Measurements from ENCODE around the gene SLC26A8.
"Not testable (repeated sequence)": the region's sequence is repeated elsewhere in the genome, so short reads cannot be mapped to it uniquely, and the experiment has no call there.

Gene SLC26A8

GRCh38 chr6:36050947-36051710 is 26.7 kb upstream of the SLC26A8 start:
- DNase-seq (ENCODE audit: low spot score) = no peak

GRCh38 chr6:36050305-36050704 is 25.9 kb upstream of the SLC26A8 start:
- no peak for DNase-seq (ENCODE audit: low spot score)

GRCh38 chr6:36049582-36049981 is 25.1 kb upstream of the SLC26A8 start:
- DNase-seq (ENCODE audit: low spot score) = no peak

GRCh38 chr6:36042618-36043260 is 18.3 kb upstream of the SLC26A8 start:
- DNase-seq (ENCODE audit: low spot score) = no peak

GRCh38 chr6:36040958-36041357 is 16.5 kb upstream of the SLC26A8 start:
- DNase-seq (ENCODE audit: low spot score) = no peak

GRCh38 chr6:36039112-36039511 is 14.7 kb upstream of the SLC26A8 start:
- no peak for DNase-seq (ENCODE audit: low spot score)

- DNase-seq (ENCODE audit: low spot score) = no peak
Observed at GRCh38 chr6:36038120-36038876, 13.9 kb upstream of the SLC26A8 start.

GRCh38 chr6:36035225-36035624 is 10.8 kb upstream of the SLC26A8 start:
- peak; percentile 46 for DNase-seq (ENCODE audit: low spot score)

GRCh38 chr6:36034441-36034840 is 10.0 kb upstream of the SLC26A8 start:
- DNase-seq (ENCODE audit: low spot score) = no peak

- peak; percentile 31 for DNase-seq (ENCODE audit: low spot score)
Observed at GRCh38 chr6:36033935-36034334, 9.5 kb upstream of the SLC26A8 start.

GRCh38 chr6:36033144-36033543 is 8.7 kb upstream of the SLC26A8 start:
- DNase-seq (ENCODE audit: low spot score) = not testable (repeated sequence)

- no peak for DNase-seq (ENCODE audit: low spot score)
Observed at GRCh38 chr6:36032261-36032660, 7.8 kb upstream of the SLC26A8 start.

- peak; percentile 6 for DNase-seq (ENCODE audit: low spot score)
Observed at GRCh38 chr6:36029464-36029863, 5.0 kb upstream of the SLC26A8 start.

GRCh38 chr6:36028877-36029324 is 4.5 kb upstream of the SLC26A8 start:
- peak; percentile 87 for DNase-seq (ENCODE audit: low spot score)

GRCh38 chr6:36028088-36028876 is 3.8 kb upstream of the SLC26A8 start:
- peak; percentile 24 for DNase-seq (ENCODE audit: low spot score)

GRCh38 chr6:36027501-36028087 is 3.2 kb upstream of the SLC26A8 start, which contains the start of gene MAPK14:
TSS of gene MAPK14 (plus strand) at chr6:36027808. CDS start at chr6:36028158, 350 bp downstream.
- DNase-seq (ENCODE audit: low spot score) = peak; percentile 100

- no peak for DNase-seq (ENCODE audit: low spot score)
Observed at GRCh38 chr6:36025932-36026327, 1.5 kb upstream of the SLC26A8 start.

GRCh38 chr6:36025260-36025931 is 955 bp upstream of the SLC26A8 start:
- no peak for DNase-seq (ENCODE audit: low spot score)

- no peak for DNase-seq (ENCODE audit: low spot score)
Observed at GRCh38 chr6:36020154-36020553, 4.3 kb downstream of the SLC26A8 start.

GRCh38 chr6:36019167-36019566 is 5.3 kb downstream of the SLC26A8 start:
- no peak for DNase-seq (ENCODE audit: low spot score)

GRCh38 chr6:36018339-36018738 is 6.1 kb downstream of the SLC26A8 start:
- DNase-seq (ENCODE audit: low spot score) = no peak
